ENCODE results near the gene CLCN7.

CLCN7 gene

DNA sequence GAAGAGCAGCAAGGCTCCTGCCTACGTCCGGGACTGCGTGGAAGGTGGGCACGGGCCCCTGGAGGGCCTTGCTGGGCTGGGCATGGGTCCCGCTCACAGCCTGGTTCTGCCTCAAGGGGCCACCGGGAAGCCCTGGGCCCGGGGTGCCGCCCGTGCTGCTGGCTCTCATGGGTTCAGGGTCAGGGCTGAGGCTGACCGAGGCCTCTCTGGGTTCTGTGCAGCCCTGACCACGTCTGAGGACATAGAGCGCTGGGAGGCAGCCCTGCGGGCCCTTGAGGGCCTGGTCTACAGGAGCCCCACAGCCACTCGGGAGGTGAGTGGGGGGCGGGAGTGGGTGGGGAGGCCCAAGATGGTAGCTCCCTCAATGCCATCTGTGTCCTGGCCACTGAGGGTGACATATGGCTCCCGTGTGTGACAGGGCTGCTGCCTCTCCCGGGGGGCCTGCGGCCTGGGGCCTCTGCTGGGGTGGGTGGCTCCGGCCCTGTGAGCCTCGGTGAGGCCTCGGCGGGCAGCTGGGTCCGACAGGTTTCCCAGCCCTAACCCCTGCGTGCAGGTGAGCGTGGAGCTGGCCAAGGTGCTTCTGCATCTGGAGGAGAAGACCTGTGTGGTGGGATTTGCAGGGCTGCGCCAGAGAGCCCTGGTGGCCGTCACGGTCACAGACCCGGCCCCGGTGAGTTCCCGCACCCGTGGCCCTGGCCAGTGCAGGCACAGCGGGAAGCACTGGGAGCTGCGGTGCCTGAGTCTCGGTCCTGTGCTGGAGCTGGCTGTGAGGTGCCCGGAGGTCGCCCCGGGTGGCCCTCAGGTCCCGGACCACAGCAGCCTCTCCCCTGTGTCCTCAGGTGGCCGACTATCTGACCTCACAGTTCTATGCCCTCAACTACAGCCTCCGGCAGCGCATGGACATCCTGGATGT is 27.5 kb upstream of the CLCN7 start:
- no peak for DNase-seq

DNA sequence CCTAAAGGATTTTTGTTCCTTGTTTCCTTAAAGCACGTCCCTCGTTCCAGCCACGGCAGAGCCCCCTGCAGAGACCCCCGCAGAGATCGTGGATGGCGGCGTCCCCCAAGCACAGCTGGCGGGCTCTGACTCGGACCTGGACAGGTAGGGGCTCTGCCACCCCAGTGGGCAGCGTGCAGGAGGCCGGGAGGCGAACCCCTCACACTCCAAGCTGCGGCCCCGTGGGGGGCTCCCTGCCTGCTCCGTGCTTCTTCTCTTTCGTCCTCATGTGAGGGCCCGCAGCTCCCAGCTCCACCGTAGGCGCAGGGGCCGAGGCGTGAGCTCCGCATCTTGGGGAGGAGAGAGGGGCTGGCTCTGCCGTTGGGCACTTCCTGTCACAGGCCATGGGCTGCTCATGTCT is 26.8 kb upstream of the CLCN7 start:
- no peak for DNase-seq

DNA sequence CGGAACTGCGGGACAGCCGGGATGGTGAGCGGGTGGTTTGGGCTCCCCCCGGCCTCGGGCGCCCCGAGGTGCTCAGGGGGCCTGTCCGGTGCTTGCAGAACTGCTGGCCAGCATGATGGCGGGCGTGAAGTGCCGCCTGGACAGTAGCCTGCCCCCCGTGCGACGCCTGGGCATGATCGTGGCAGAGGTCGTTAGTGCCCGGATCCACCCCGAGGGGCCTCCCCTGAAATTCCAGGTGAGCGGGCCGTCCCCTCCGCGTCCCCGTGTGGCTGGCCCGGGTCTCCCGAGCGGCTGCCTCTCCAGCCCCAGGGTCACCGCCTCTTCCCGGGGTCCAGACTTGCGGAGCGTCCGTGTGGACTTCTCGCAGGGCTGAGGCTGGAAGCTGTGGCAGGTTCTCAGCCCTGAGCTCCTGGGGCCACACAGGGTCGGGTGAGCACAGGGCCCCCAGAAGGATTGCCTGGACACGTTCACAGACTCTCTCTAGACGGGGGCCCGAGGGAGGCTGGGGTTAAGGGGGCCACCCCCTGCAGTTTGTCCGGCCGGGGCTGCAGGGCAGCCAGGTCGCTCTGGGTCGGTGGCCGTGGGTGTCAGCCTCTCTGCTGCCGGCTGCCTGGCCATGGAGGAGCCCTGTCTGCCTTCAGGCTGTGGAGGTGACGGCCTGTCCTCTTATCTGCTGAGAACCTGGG is 25.8 kb upstream of the CLCN7 start:
- DNase-seq: no peak

DNA sequence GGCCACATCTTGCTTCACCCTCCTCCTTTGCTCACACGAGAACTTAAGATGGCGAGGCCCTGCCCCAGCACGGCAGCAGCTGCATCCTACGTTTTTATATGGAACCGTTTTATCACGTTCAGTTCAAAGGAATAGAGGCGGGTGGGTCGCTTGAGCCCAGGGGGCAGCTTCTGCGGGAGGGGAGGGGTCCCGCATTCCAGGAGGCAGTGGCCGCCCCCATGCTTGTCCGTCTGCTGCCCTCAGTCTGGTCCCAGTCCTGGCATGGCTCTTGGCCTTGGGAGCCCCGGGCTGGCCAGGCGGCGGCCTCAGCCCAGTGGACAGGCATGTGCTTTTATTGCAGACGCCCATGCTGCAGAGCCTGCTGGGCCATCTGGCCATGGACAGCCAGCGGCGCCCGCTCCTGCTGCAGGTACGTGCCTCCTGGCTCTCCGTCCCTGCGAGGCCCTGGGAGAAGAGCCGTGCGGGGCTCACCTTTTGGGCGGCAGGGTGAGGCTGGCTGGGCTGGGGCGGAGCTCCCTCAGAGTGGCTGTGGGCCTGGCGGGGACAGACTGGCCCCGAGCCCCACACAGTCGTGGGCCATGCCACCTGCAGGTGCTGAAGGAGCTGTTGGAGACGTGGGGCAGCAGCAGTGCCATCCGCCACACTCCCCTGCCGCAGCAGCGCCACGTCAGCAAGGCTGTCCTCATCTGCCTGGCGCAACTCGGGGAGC is 25.1 kb upstream of the CLCN7 start:
- no peak for DNase-seq

DNA sequence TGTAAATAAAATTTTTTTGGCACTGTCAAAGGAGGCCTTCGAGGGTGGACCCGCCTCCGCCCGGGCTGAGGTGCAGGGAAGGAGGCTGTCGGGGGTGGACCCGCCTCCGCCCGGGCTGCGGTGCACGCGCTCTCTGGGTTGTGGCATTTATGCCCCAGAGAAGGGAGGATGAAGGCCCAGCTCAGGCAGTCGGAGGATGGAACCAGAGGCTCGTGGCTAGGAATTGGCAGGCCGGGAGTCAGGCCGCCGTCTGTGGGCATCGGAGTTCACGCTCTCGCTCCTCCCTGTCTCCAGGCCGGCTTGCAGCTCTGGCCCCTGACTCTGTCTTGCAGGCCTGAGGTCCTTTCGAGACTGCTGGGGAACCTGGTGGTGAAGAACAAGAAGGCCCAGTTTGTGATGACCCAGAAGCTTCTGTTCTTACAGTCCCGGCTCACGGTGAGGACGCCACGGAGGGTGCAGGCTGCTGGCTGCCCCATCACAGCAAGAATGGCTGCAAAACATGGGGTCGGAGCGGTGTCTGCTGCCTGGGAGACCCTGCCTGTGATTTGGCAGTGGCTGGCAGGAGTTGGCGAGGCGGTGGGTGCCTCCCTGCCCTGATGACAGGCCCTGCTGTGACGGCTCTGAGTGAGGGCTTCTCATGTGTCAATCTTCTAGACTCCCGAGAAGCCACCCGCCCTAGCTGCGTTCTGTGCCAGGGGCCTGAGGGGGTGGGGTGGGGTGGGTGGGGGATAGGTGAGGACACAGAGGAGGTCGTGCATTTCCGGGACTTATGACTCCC is 24.3 kb upstream of the CLCN7 start:
- no peak for DNase-seq

DNA sequence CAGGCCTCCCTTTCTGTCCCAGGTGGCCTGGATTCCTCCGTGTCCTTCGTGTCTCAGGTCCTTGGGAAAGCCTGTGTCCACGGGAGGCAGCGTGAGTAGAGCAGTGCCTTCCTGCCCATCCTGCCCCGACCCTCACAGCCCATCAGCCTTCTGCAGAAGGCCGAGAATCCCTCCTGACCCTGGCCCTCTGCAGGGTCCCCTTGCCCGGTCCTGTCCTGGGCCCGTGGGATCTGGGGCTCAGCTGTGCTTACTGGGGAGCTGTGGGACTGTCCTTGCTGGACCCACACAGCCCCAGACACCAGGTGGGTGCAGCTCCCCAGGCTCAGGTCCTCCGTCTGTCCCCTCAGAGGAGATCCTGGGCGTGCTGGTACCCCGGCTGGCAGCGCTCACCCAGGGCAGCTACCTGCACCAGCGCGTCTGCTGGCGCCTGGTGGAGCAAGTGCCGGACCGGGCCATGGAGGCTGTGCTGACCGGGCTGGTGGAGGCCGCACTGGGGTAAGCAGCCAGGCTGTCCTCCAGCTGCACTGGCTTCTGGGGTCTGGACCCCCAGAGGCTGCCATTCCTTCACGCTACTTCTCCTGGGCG is 22.3 kb upstream of the CLCN7 start:
- no peak for DNase-seq

DNA sequence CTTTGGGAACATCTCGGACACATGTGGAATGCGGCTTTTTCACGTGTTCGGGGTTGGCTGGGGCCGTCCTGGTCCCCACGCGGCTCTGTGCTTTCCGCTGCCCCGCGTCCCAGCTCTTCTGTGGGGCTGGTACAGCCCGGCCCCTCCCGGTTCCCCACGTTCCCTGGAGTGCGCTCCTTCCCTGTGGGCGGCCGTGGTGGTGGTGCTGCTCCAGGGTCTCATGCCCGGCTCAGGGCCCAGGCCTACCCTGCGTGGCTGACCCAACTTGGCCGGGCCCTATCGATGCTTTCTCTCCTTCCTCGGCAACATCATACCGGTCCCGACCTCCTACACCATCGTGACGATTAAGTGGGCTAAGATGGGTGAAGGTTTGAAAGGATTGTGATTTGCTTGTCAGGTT is 21.6 kb upstream of the CLCN7 start:
- no peak for DNase-seq

DNA sequence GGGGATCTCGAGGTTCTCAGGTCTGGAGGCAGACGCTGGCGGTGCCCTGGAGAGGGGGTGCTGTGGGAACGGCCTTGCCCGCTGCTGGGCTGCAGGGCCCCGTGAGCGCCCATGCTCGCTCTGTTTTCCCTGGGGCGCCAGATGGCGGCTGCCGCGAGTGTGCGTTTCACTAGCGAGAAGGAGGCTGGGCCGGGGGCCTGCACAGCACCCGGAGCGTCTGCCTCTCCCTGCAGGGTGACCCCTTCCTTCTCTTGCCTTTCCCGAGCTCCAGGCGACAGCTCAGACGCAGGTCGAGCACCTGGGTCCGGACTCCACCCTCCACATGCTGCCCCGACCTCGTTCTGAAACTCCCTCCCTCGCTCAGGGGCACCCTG is 21.0 kb upstream of the CLCN7 start:
- no peak for DNase-seq

DNA sequence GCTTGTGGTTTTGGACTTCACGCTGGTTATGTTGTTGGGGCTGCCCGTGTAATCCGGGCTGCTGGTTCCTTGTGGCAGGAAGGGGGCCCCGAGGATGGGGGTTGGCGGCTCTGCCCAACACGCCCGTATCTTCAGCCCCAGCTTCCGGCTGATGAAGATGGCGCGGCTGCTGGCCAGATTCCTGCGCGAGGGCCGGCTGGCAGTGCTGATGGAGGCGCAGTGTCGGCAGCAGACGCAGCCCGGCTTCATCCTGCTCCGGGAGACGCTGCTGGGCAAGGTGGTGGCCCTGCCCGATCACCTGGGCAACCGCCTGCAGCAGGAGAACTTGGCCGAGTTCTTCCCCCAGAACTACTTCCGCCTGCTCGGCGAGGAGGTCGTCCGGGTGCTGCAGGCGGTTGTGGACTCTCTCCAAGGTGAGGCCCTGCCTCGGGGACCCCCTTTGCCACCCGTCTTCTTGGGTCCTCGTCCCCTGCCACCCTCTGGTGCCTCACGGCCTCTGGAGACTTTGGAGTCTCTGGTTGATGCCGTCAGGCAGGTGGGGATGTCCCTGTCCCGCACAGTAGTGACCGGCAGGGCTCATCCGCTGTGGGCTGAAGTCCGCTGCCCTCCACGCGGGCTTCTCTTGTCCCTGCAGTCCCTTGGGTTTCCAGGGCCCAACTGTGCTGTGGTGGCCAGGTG is 20.5 kb upstream of the CLCN7 start:
- DNase-seq: no peak

DNA sequence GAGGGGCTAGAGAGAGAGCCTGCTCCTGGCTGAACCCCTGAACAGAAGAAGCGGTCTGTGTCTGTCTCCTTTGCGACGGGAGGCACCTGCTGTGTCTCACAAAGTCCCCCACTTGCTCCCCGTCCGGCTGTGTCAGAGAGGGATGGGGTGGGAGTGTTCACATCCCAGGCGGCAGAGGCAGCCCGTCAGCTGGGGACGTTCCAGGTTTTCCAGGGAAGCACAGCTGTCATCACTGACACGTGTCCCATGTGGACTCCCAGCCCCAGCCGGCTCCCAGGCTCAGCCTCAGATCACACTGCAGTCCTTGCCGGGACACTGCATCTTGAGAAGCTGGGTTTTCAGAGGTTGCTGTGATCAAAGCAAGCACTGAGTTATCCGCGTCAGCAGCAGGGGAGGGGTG is 19.9 kb upstream of the CLCN7 start:
- no peak for DNase-seq

DNA sequence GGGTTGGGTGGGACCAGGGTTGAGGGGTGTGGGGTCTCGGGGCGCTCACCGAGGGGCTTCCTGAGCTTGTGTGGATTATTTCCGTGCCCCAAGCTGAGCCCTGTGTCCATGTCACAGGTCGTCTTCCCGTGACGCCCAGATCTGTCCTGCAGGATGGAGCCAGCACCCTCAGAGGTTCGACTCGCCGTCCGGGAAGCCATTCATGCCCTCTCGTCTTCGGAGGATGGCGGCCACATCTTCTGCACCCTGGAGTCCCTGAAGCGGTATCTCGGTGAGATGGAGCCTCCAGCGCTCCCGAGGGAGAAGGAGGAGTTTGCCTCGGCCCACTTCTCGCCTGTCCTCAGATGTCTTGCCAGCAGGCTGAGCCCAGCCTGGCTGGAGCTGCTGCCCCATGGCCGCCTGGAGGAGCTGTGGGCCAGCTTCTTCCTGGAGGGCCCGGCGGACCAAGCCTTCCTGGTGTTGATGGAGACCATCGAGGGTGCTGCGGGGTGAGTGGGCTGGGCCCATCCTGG is 19.4 kb upstream of the CLCN7 start:
- no peak for DNase-seq

DNA sequence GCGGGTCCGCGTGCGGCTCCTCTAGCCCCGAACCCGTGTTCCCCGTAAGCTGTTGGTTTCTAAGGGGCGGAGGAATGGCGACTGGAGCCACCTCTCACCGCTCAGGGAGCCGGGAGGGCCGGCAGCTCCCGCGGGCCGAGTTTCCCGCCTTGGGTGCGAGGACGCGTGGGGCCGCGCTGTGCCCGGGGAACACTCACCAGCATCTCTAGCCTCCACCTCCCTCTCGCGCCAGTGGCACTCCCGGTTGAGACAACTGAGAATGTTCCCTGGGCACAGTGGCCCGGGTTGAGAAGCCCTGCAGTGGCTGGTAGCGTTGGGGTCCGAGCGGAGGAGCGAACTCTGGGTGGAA is 18.9 kb upstream of the CLCN7 start:
- no peak for DNase-seq

DNA sequence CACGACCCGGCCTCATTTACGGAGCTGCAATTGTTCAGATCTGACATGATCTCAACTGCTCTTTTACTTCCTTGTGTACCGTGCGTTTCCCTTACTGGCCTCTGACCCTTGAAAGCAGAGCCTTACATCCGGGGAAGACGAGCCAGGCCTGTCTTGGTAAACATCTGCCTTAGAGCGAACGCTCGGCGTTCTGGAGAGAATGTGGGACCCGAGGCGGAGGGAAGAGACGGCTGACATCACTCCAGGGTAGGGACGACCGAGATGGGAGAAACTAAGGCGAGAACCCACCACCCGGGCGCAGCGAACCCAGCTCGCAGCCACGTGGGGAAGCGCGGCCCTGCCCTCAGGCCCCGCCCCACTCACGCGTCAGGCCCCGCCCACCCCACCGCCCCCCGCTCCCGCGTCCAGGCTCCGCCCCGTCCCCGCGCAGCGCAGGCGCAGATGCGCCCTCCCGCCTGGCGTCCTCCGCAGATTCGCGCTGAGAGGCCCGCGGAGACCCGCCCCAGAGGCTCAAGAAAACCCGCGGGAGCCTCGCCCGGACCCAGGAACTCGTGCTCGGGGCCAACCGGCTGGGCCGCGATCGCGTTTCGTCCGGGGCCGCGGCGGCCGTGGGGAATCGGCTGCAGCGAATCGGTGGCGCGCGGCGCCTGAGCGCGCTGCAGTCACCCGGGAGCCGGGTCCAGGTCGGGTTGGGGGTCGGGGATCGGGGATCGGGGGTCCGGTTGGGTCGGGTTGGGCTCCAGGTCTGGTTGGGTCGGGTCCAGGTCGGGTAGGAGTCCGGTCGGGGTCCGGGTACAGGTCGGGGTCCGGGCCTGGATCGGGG is 18.3 kb upstream of the CLCN7 start, which contains the start of gene TELO2:
TELO2 (plus strand) TSS at position 438 of the 823 bp plus-strand sequence. CDS start 922 bp downstream, outside the sequence.
- DNase-seq: peak; percentile 46

DNA sequence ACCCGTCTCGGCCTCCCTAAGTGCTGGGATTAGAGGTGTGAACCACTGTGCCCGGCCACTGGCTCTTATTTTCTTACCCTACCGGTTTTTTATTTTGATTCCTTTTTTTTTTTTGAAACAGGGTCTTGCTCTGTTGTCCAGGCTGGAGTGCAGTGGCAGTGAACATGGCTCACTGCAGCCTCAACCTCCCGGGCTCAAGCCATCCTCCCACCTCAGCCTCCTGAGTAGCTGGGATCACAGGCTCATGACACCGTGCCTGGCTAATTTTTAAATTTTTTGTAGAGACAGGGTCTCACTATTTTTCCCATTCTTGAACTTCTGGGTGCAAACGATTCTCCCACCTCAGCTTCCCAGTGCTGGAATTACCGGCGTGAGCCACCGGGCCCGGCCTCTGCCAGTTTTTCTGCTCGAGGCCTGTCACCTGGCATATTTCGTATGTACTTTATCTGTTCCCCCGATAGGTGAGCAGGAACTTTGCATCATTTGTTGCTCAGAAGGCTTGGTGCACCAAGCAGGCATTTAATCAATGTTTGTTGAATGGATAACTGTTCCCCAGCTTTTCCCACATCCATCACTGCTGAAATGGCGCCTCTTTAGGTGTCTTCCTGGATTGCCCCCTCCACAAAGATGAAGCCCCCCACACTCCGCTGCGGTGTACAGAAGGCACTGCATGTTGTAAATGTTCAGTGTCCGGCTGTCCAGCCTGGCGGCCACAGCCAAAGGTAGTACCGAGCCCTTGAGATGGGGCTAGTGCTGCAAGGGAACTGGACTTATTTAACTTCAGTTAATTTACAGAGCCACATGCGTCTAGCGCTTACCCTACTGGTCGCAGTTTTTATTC is 17.5 kb upstream of the CLCN7 start:
- no peak for DNase-seq

DNA sequence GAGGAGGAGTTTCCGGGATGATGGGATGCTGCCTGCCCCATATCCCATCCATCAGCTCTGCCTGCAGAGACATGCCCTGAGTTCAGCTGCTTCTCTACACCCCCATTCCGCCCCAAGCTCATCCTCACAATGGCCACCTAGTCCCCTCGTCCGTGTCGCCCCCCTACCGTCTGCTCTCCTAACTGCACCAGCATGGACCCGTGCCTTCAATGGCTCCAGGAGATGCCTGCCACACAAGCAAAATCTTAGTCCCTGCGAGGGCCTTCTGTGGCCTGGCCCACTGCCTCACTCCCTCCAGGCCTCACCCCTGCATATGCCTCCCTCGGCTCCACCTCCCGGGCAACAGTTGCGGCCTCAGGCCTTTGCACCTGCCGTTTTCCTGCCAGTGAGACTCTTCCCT is 16.5 kb upstream of the CLCN7 start:
- DNase-seq: no peak

DNA sequence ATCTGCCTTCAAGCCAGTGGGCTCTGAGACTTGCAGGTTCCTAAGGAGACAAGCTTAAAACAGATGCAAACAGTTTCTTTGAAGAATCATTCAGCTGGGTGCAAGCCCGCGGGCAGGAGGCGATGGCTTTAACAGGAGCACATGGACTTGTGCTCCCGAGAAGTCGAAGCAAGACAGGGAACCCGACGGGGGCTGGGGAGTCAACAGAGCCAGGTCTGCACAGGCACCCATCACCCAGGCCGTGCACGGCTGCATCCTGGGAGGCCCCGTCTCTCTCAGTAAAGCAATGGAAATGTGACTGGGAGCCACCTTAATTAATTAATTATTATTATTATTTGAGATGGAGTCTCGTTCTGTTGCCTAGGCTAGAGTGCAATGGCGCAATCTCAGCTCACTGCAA is 14.2 kb upstream of the CLCN7 start:
- no peak for DNase-seq

DNA sequence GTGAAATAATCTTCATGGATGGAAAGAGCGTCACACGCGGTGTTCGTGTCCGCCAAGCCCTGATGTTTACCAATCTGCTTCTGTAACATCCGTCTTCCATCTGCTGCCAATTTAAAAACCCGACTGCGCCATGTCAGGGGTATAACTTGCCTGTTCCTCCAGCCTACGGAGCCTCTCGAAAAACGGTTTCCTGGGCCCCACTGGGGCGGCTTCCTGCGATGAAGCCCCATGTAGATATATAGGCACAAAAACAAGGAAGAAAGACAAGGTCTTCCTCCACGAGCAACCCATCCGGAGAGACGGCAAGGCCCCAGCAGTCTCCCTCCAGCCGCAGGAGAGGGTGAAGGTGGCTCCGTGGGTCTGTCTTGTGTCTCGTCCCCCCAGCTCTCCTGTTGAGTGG is 13.8 kb upstream of the CLCN7 start, which contains the start of gene PTX4:
PTX4 (minus strand) TSS at position 326 of the 400 bp plus-strand sequence; CDS start at position 291, 35 bp downstream.
- DNase-seq: no peak

DNA sequence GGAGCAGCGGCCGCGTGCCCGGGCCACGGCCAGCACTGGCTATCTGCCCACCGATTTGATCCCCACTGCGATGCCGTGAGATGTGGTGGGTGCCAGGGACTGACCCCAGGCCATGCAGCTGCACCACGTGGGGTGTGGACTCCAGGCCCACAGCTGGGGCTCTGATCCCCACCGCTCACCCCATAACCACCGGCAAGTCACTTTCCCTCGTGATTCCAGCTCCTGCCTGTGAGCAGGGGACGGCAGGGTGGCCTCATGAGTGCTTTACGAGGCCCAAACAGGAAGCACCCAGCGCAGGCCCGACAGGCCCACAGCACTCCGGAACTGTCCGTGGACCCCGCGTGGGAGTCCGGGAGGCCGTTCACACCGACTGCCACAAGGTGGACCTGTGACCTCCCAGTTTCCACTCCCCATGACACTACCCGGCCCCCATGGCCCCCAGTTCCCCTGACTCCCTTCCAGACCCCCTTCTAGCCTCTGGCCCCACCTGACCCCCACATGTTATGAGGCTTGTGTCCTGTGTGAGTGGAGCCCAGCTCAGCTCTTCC is 13.3 kb upstream of the CLCN7 start:
- no peak for DNase-seq

DNA sequence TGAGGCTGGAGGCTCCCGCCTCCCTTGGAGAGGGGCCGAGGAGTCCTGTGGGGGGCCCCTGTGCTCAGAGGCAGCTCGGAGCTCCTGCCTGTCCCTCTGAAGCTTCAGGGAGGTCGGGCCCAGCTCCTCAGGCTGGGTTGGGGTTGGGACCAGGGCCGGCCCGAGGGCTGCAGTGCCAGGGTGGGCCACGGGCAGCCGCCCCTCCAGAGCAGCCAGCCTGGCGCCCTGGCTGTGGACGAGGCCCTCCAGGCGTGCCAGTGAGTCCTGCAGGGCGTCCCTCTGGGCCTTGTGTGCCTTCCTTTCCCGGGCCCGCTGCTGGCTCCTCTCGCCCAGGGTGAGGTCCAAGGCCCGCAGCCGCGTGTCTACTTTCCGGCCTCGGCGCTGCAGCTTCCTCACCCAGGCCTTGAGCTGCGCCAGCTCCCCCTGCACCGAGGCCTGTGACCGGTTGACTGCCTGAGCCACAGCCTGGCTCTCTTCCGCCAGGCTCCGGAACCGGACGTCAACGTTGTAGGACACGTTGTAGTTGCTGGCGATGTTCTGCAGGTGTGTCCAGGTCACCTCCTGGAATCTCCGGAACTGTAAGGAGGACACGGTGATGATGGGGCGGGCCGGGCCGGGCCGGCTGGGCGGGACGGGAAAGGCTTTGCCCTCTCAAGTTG is 12.7 kb upstream of the CLCN7 start:
- DNase-seq: no peak

All from NCI-H774 (cell line).